ENCODE data around the gene MDM2. TPM values are rescaled to one million over a fixed set of nuclear protein-coding genes. Genes with fewer than 3 reads are reported as not detected.

The MDM2 gene
- total RNA-seq, 1 experiment from 2014 or later: 159 TPM

GRCh38 chr12:68792952-68793351 lies 15.0 kb upstream of the MDM2 start:
- H2BK120ac ChIP-seq (ENCODE audit: low read depth, low read length, poor library complexity, severe bottlenecking): no peak overlapping the region
- H3K4me1 ChIP-seq (ENCODE audit: insufficient read depth, low read length): no peaks in the 10 kb centered on the region
- Mint-ChIP-seq H3K4me1 (peaks cover 0 to 5% of the 10 kb centered on the region in 2 experiments; a peak in 3 of 4 replicates), H3K9me3 (no peaks in the 10 kb centered on the region), H3K36me3 (ENCODE audit: insufficient read depth in 1 of 3, low read depth in 3 of 3) (no peaks in the 10 kb centered on the region), H3K4me3 (no peak overlapping the region), H3K27me3 (ENCODE audit: low read depth) (no peaks in the 10 kb centered on the region; the same call in 1 of the 2 replicates), H3K27ac (no peak overlapping the region)
- no peak overlapping the region for H3K14ac ChIP-seq (ENCODE audit: insufficient read depth, low read length)
- no peak overlapping the region for H3K56ac ChIP-seq (ENCODE audit: insufficient read length, low read depth, low read length)
- H3K4me2 ChIP-seq (ENCODE audit: insufficient read depth, insufficient read length, low read length): no peak overlapping the region
- no peaks in the 10 kb centered on the region for H3K9me3 ChIP-seq (ENCODE audit: control insufficient read depth, low read depth, low read length)
- no peak overlapping the region for H4K91ac ChIP-seq (ENCODE audit: insufficient read length, low read depth, low read length)
- no peak overlapping the region for H3K18ac ChIP-seq (ENCODE audit: insufficient read length, low read depth, low read length)
- WGBS (ENCODE audit: extremely low coverage, insufficient read length, low lambda C conversion rate): no CpG with 5 or more reads among the region's 2 CpGs
- H4K20me1 ChIP-seq (ENCODE audit: control insufficient read depth, insufficient read depth, insufficient read length): no peaks in the 10 kb centered on the region
- no peak overlapping the region for H2BK5ac ChIP-seq (ENCODE audit: insufficient read length, low read length)
- H3T11ph ChIP-seq (ENCODE audit: low read length): no peak overlapping the region
- H3K27ac ChIP-seq (ENCODE audit: insufficient read length, low read depth, low read length): no peak overlapping the region
- no peak overlapping the region for H3K23ac ChIP-seq (ENCODE audit: insufficient read length, low read depth, low read length)
- H3K9ac ChIP-seq (ENCODE audit: extremely low read depth, insufficient read length, low read length): no peak overlapping the region
- no peak overlapping the region for H2AK5ac ChIP-seq (ENCODE audit: insufficient read length, low read length)
- no peak overlapping the region for H3K4ac ChIP-seq (ENCODE audit: low read depth, low read length)
- H4K5ac ChIP-seq (ENCODE audit: insufficient read length, low read depth, low read length): no peak overlapping the region
- H2AFZ ChIP-seq (ENCODE audit: low read length): no peak overlapping the region
- no peaks in the 10 kb centered on the region for H3K27me3 ChIP-seq (ENCODE audit: insufficient read depth, low read length)
- no peak overlapping the region for H2BK15ac ChIP-seq (ENCODE audit: low read depth, low read length)
- H3K23me2 ChIP-seq (ENCODE audit: insufficient read length, low read depth, low read length, poor library complexity, severe bottlenecking): no peaks in the 10 kb centered on the region
- TF ChIP-seq CTCF (conservative IDR thresholded peaks at IDR 0.05): no peak
- DNase-seq: peak; percentile 36
- no peaks in the 10 kb centered on the region for H3K79me1 ChIP-seq (ENCODE audit: insufficient read depth, low read depth, low read length, poor library complexity, severe bottlenecking)
- H4K8ac ChIP-seq (replicated peaks; ENCODE audit: insufficient read length, low read depth, low read length): no peak overlapping the region
- H3K79me2 ChIP-seq (ENCODE audit: insufficient read depth, low read length): no peaks in the 10 kb centered on the region
- H2BK12ac ChIP-seq (ENCODE audit: insufficient read length, low read depth, low read length): no peak overlapping the region
- H2BK20ac ChIP-seq (ENCODE audit: low read depth, low read length, poor library complexity, severe bottlenecking): no peak overlapping the region
